NCI-H2196 treated with DMSO at 0.1 percent for 48 hours (cell line): ENCODE results near the gene SMAD1.

Source experiments
- DNase-seq: peaks from one replicate; lab custom pipeline; 2025; ENCODE audit not compliant: unreplicated experiment; lab: John Stamatoyannopoulos, UW

SMAD1 gene

DNA sequence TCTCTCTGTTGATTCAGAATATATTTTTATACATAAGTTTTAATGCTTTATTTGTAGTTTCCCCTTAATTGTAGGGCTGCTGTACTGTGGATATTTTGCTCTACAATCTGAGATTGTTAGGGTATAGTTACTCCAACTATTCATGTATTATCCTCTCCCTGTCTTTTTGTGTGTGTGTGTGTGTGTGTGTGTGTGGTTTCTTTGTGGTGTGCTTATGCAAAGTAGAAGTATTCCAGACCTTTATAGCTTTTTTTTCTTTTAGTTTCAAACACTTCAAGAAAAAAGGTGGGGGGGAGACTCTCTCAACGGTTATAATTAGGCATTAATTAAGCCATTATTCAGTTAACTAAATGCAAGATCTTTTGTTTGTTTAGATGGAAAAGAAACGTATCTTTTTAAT is 6.7 kb downstream of the SMAD1 start:
- no peak for DNase-seq

DNA sequence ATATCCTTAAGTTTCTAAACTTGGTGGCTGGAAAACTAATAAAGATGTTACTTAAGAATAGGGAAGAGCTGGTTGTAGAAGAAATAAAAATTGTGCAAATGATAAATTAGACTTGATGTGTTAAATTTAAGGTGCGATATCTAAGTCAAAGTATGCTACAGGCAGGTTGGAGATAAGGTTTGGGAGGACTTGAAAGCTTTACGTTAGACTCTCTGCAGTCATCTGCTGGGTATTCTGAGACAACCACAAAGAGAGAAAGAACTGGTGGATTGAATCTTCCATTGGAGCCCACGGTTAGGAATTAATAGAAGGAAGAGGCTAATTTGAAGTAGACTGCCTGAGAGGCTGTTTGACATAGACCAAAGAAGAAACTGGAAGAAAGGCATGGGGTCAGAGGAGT is 7.9 kb downstream of the SMAD1 start:
- no peak for DNase-seq

DNA sequence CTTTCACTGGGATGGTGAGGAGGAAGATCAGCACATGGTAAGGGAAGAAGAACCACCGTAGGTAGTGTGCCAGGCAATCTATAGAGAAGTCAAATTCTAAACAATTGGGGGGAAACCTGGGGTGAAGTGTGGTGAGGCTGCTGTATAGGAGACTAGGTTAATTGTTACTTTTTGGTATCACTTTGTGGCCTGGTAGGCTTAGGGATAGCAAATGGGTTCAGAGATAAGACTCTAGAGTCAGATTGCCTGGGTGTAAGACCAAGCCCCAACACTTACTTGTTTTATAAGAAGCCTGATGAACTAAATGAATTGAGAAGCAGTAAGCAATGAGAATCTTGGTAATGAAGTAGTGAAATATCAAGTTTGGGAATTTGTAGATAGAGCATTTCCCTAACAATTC is 8.7 kb downstream of the SMAD1 start:
- DNase-seq = no peak

DNA sequence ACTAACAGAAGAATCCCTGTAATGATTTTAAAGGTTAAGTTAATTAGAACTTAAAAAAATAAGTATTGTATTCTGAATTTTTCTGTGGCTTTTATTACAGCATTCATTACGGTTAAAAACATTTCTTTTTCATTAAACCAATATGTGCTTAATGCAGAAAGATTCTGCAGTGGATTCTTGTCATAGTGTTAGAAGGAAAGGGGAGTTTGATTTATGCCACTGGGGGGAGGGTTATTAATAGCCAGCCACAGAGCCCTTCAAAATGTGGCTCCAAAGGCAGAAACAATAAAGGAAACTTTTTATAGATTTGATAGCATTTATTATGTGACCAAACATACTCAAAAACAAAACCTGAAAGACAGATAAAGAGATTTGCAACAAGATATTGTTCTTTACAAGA is 9.1 kb downstream of the SMAD1 start:
- no peak for DNase-seq

DNA sequence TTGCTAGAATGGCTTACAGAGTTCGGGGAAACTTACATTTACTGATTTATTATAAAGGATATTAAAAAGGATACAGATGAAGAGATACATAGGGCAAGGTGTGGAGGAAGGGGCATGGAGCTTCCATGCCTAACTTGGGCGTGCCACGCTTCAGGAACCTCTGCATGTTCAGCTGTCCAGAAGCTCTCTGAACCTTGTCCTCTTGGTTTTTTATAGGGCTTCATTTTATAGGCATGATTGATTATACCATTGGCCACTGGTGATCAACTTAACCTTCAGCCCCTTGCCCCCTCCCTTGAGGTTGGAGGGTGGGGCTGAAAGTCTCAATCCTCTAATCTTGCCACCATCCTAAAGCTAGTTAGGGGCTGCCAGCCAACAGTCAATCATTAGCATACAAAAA is 10.7 kb downstream of the SMAD1 start:
- no peak for DNase-seq

GRCh38 chr4:145493166-145493565 is 11.5 kb downstream of the SMAD1 start:
- DNase-seq = no peak

GRCh38 chr4:145494666-145495270 is 13.1 kb downstream of the SMAD1 start:
- DNase-seq = no peak

DNA sequence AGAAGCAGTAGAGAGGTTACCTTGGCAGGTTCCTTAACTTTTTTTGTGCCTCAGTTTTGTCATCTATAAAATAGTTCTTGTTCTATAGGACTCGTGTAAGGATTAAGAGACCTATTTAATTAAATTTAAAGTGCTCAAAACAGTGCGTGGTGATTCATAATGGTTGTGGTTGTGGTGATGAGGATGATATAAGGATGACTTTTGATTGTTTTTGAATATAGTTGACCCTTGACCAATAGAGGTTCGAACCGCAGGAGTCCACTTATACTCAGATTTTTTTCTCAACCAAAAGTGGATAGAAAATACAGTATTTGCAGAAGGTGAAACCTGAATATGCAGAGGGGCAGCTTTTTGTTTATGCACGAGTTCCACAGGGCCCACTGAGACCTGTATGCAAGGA is 14.6 kb downstream of the SMAD1 start:
- DNase-seq = no peak

GRCh38 chr4:145497199-145498149 is 15.8 kb downstream of the SMAD1 start:
- no peak for DNase-seq

- no peak for DNase-seq
Measured at GRCh38 chr4:145498430-145498829, 16.8 kb downstream of the SMAD1 start.

DNA sequence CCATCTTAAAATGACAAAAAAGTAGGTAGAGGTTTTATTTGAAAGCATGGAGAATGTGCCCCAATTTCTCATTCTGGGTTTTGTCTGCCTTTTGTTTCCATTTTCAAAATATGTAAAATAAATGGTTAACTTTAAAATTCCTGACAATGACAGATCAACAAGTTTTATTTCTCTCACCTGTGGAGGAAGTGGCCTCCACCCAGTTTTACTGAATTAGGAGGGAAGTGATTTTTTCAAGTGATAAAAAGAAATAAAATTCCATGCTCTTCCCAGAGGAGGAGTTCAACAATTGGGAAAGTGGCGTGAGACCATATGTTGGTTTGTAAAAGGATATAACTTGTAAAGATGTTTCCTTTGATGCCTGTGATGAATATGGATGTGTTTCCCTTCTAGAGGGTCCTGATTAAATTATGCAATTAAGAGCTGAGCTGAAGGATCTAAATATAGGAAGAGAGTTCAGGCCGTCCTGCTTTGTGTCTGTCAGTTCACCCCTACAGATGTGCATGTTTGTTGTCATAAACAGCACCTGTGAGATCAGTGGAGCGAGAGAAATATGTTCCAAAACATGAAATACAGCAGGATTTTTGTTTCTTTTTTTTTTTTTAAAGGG is 19.5 kb downstream of the SMAD1 start:
- DNase-seq = no peak

- no peak for DNase-seq
Measured at GRCh38 chr4:145502809-145503208, 21.2 kb downstream of the SMAD1 start.

DNA sequence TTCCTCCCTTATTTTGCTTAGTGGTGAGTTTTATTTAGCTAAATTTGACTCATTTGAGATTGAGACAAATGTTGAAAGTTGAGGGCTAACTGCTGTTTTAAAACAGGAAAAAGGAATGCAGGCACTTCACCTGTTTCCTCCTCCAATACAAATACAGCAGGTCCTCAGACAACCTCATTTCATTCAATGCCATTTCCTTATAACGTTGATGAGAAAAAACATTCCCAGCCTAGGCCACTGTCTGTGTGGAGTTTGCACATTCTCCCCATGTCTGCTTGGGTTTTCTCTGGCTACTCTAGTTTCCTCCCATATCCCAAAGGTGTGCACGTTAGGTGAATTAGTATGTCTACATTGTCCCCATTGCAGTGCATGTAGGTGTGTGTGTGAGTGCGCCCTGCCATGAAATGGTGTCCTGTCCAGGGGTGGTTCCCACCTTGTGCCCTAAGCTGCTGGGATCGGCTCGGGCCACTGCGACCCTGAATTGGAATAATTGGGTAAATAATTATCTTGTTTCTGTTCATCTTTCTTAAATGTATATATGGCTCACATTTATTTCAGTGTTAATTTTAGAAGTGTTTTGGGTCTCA is 21.9 kb downstream of the SMAD1 start:
- no peak for DNase-seq

DNA sequence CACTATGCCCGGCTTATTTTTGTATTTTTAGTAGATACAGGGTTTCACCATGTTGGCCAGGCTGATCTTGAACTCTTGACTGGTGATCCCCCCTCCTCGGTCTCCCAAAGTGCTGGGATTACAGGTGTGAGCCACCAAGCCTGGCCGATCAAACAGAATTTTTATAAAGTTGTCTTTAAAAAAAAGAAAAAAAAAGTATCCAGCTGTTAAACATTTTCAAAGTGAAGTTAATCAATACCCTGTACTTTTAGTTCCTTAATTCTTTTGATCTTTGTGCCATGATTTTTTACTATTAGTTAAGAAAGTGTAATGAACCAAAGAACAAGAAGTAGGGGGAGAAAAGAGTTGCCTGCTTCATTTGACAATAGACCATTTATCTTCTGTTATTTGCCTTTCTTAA is 24.3 kb downstream of the SMAD1 start:
- DNase-seq = no peak

DNA sequence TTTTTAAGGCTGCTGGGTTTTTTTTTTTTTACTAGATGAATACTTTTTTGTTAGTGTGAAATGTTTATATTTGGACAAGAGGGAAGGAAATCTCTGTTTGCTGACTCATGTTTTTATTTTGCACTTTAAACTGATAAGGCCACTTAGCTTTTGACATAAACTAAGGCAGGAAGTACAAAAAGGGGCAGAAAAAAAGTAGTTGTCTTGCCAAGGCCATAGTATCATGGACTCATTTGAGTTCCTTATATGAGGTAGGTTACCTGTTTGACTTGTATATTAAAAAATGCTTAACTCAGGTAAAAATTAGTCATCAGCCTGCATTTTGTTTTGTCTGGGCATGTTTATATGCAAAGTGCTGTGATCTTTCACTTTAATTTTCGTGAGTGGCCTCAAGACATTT is 26.0 kb downstream of the SMAD1 start:
- DNase-seq = no peak

DNA sequence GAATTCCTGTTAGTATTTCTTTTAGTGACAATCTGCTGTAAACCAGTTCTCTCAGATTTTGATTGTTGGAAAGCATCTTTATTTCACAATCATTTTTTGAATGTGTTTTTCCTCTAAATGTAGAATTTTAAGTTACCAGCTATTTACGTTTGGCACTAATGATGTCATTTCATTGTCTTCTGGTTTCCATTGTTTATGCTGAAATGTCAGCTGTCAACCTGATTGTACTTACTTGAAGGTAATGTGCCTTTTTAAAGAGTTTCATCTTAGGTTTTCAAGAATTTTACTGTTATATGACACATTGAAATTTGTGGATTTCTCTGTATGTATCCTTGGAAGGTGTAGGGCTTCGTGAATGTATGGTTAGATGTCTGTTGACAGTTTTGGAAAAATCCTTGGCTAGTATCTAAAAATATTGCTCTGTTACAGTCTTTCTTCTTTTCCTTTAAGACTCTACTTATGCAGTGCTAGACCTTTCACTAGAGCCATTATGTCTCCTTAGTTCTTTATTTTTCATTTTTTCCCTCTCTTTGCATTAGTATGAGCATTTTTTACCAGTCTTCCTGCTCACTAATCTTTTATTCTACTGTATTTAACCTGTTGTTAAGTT is 30.4 kb downstream of the SMAD1 start:
- no peak for DNase-seq

DNA sequence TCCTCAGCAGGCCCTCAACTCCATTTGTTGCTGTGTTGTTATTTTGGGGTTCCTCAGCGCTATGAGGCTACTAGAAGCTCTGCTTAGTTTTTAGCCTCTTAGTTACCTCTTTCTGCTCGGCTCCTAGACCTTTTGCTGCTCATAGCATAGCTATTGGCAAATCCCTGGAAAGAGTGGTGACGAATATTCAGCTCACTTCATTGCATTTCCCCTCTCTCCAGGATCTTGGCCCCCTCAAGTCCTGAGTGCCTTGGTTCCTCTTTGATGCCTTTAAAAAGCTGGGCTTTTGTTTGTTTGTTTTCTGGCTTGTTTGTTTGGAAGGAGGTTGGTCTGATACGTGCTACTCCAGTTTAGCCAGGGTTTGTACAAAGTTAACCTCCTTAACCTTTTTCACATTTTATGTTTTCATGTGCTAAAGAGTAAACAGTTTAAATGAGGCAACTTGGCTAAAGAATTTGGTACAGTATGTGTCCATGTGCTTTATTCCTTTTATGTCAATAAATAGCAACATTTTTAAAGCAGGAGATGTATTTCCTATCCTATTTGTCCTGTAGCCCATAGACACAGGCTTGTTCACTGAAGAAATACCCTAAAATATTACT is 31.5 kb downstream of the SMAD1 start:
- DNase-seq = no peak

DNA sequence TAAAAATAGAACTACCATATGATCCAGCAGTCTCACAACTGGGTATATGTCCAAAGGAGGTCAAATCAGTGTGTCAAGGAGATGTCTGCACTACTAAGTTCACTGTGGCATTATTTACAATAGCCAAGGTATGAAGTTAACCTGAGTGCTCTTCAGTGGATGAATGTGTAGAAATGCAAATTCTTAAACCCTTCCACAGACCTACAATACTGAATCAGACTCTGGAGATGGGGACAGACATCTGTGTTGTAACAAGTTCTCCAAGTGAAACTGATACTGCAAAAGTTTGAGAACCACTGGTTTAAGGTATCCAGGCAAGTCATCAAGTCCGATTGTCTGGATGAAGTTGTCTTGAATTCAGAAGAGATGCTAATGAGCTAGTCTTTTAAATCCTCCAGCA is 38.5 kb downstream of the SMAD1 start:
- DNase-seq = no peak

GRCh38 chr4:145521282-145521681 is 39.6 kb downstream of the SMAD1 start:
- DNase-seq = no peak

- DNase-seq = no peak
Measured at GRCh38 chr4:145523117-145523516, 41.5 kb downstream of the SMAD1 start.

- no peak for DNase-seq
Measured at GRCh38 chr4:145524552-145524951, 42.9 kb downstream of the SMAD1 start.
